ENCODE data around the gene SELENON. TPM values are rescaled to one million over a fixed set of nuclear protein-coding genes. Genes with fewer than 3 reads are reported as not detected.
A peak's percentile ranks its signal among the peaks of the same experiment; 100 is the strongest.

SELENON gene
- total and polyA plus RNA-seq, 2 of the 4 experiments (the other 2 are of a cell fraction): 9.1 to 114 TPM

DNA sequence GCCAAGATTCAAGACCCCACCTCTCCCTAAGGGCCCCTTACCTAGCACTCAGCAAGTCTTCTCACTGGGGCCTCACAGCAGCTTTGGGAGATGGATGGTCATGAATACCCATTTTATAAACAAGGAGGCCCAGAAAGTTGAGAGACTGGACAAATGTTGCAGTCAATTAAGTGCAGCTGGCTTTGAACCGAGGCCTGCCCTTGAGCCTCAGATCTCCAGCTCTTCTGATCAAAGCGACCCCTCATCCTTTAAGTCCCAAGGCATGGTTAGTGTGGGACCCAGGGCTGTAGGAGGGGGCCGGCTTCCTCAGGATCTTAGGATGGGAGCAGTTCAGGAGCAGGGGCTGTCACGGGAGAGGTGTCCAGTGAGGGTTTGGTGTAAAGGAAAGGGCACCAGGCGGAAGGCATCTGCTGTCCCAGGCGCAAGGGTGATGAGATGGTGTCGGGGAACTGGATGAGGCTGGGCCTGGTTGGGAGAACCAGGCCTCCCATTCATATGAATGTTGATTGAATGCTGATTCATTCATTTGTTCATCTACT is 14.6 kb downstream of the SELENON start:
- TF ChIP-seq CEBPB (IDR thresholded peaks at IDR 0.05; ENCODE audit: low read depth, low read length) (no peak), MAFK (IDR thresholded peaks at IDR 0.05; ENCODE audit: low read depth, low read length) (no peak), NFE2L2 (IDR thresholded peaks at IDR 0.05; ENCODE audit: low read depth, low read length) (no peak), RFX5 (IDR thresholded peaks at IDR 0.05; ENCODE audit: low read depth, low read length) (no peak), CTCF (conservative IDR thresholded peaks at IDR 0.05; ENCODE audit: low read depth, low read length) (no peak), ELK1 (IDR thresholded peaks at IDR 0.05; ENCODE audit: borderline replicate concordance, low read depth, low read length) (no peak), CHD1 (IDR thresholded peaks at IDR 0.05; ENCODE audit: low read depth, low read length) (no peak), POLR2A (IDR thresholded peaks at IDR 0.05; ENCODE audit: low read depth, low read length) (no peak), BHLHE40 (IDR thresholded peaks at IDR 0.05; ENCODE audit: low read depth, low read length) (no peak), FOS (IDR thresholded peaks at IDR 0.05; ENCODE audit: low read depth, low read length) (no peak)
- Histone ChIP-seq H3K4me3 (ENCODE audit: insufficient read depth, low read depth, low read length) (no peak overlapping the region), H3K9me3 (ENCODE audit: control insufficient read depth, insufficient read depth, low read length) (no peaks in the 10 kb centered on the region), H2BK120ac (ENCODE audit: low read depth, low read length) (no peak overlapping the region), H2BK15ac (ENCODE audit: low read depth, low read length) (no peak overlapping the region), H2BK20ac (ENCODE audit: low read depth, low read length) (no peak overlapping the region), H2AK9ac (replicated peaks; ENCODE audit: low read depth, low read length, poor library complexity) (peak overlapping the region; percentile 38), H3K9ac (ENCODE audit: low read depth, low read length) (no peak overlapping the region), H3K18ac (ENCODE audit: low read depth, low read length) (no peak overlapping the region), H3K27ac (ENCODE audit: insufficient read depth, low read length) (no peak overlapping the region), H3K4me2 (ENCODE audit: low read depth, low read length) (no peak overlapping the region), H3K79me1 (ENCODE audit: low read depth in 1 of 2, low read length in 2 of 2) (peaks cover 5 to 30% of the 10 kb centered on the region in 2 experiments; a peak in 2 of 4 replicates), H3K14ac (replicated peaks; ENCODE audit: low read depth, low read length) (no peak overlapping the region), H4K5ac (ENCODE audit: low read depth, low read length) (no peak overlapping the region), H3K36me3 (ENCODE audit: control insufficient read depth, insufficient read depth, low read length) (peaks cover 43% of the 10 kb centered on the region), H3K56ac (ENCODE audit: extremely low read depth, insufficient read depth, low read length) (no peak overlapping the region), H2AK5ac (ENCODE audit: low read depth, low read length) (no peak overlapping the region), H3K4me1 (ENCODE audit: control insufficient read depth, insufficient read depth, low read length) (peaks cover 7% of the 10 kb centered on the region), H2BK5ac (ENCODE audit: low read depth, low read length, poor library complexity, severe bottlenecking) (no peak overlapping the region), H4K8ac (ENCODE audit: low read depth in 2 of 2, low read length in 2 of 2) (no peak overlapping the region), H4K20me1 (ENCODE audit: insufficient read depth, low read length) (peaks cover 11% of the 10 kb centered on the region), H3K4ac (ENCODE audit: low read depth, low read length) (no peak overlapping the region), H3K9me1 (ENCODE audit: insufficient read depth, low read length) (peaks cover 9% of the 10 kb centered on the region), H4K91ac (ENCODE audit: insufficient read depth, low read depth, low read length) (no peak overlapping the region), H2AFZ (replicated peaks; ENCODE audit: low read length, poor library complexity) (no peak overlapping the region), H3K23ac (ENCODE audit: low read depth, low read length) (no peak overlapping the region), H3K27me3 (ENCODE audit: control insufficient read depth, insufficient read depth, low read length) (no peaks in the 10 kb centered on the region)
- in situ Hi-C loops (cut with MboI; ENCODE audit: low sequenced_read_pairs) (loop anchor here (25.0 kb wide), 2 partner anchors 402 to 577 kb away; partner anchors contain the start of genes RHCE, RSRP1 and SYF2), dilution Hi-C loops (cut with HindIII; ENCODE audit: low sequenced_read_pairs, unreplicated experiment) (no loop called here), intact Hi-C loops (cut with micrococcal nuclease) (loop anchor here (10.0 kb wide), 1 partner anchor 570 kb away; the partner anchor contains the start of gene RSRP1)
- CTCF ChIA-PET: interaction anchor here (0.7 kb wide), 1 partner anchor 329 kb away, joined by 3 read pairs; no protein-coding TSS in a partner anchor
- no TSS peak for BruUV-seq (replicated peaks)
- no peak for ATAC-seq (ENCODE audit: low read depth)
- DNase-seq: no peak
- WGBS, 2 experiments (ENCODE audit: extremely low coverage in 2 of 2, insufficient read length in 1 of 2): 100% methylated on average over 1 of the region's 7 CpGs; no CpG with 5 or more reads in 1 of the 2 experiments
- POLR2A ChIA-PET (ENCODE audit: unreplicated experiment): interaction anchor here (0.6 to 0.7 kb wide), 2 partner anchors 23 to 45 kb away, joined by 3 to 16 read pairs; no protein-coding TSS in a partner anchor
